Measurements from ENCODE around the gene TCERG1.

TCERG1 gene

DNA sequence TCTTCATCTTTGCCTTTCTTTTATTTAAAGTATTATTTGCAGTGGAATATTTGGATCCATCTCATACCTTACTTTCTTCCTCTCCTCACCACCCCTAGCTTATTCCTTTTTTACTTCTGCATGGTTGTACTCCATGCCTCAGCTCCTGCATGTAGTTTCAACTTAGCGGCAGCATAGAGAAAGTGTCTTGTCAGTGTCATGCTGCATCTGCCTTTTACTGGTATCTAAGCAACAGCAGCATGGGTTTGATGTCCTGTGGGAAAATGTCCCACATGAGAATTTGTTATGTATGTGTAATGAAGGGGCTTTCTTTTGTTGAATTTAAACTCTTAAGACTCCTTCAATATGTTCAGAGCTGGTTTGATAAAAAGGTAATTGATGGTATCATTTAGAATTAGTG is 20.6 kb downstream of the TCERG1 start:
- H3K4me3 ChIP-seq, result no peak overlapping the region
- H3K4me1 ChIP-seq, result no peaks in the 10 kb centered on the region
- TF ChIP-seq Cebpa-rat (IDR thresholded peaks at IDR 0.05), result no peak
- no peaks in the 10 kb centered on the region for H3K9me3 ChIP-seq (replicated peaks in 1 of 11)
- H3K36me3 ChIP-seq, result peaks cover 79 to 97% (median 87%) of the 10 kb centered on the region in 11 experiments
- no peak overlapping the region for H3K4me2 ChIP-seq
- no peak overlapping the region for H3K27ac ChIP-seq
- no peaks in the 10 kb centered on the region for H3K27me3 ChIP-seq
- H3K9ac ChIP-seq, result no peak overlapping the region
- H4K20me1 ChIP-seq, result peaks cover 27 to 93% (median 67%) of the 10 kb centered on the region in 11 experiments; a peak in 21 of 22 replicates

- Histone ChIP-seq H4K20me1 (peaks cover 4 to 87% (median 56%) of the 10 kb centered on the region in 11 experiments; a peak in 19 of 22 replicates), H3K27ac (peak overlapping the region in 4 of 11 experiments; percentile 3 to 44 (median 31); a peak in 6 of 22 replicates), H3K9me3 (replicated peaks in 1 of 11) (no peaks in the 10 kb centered on the region), H3K4me2 (peak overlapping the region in 8 of 11 experiments; percentile 8 to 57 (median 49); a peak in 13 of 22 replicates), H3K36me3 (peaks cover 77 to 100% (median 98%) of the 10 kb centered on the region in 11 experiments), H3K27me3 (no peaks in the 10 kb centered on the region), H3K4me1 (peaks cover 0 to 24% (median 18%) of the 10 kb centered on the region in 10 experiments; a peak in 14 of 20 replicates), H3K9ac (no peak overlapping the region), H3K4me3 (no peak overlapping the region)
- TF ChIP-seq Cebpa-rat (IDR thresholded peaks at IDR 0.05), result no peak
Observed at GRCh38 chr5:146474065-146474464, 26.9 kb downstream of the TCERG1 start.

DNA sequence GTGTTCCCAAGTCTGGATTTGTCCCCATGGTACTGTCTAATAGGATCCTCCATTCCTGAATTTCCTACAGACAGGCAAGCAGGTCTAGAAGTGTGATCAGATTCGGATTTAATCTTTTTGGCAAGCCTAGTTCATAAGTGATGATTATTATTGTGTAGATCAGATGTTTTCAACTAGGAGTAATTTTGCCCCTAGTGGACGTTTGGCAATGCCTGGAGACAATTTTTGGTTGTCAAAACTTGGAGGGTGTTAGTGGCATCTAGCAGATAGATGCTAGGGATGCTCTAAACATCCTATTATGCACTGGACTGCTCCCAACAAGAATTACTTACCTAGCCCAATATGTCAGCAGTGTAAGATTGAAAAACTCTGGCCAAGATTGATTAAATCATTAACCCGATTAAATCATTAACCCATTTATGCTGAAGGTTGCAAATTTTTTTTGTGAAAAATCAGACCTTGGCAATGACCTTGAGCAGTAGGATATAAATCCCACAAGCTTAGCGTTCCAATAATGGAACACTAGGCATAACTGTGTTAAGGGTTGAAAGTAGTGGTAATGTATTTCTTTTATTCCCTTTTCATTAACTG is 28.2 kb downstream of the TCERG1 start:
- H3K9ac ChIP-seq, result no peak overlapping the region
- no peaks in the 10 kb centered on the region for H3K9me3 ChIP-seq (replicated peaks in 1 of 11)
- H4K20me1 ChIP-seq, result peaks cover 4 to 77% (median 48%) of the 10 kb centered on the region in 11 experiments; a peak in 17 of 22 replicates
- H3K4me1 ChIP-seq, result peaks cover 0 to 24% (median 18%) of the 10 kb centered on the region in 10 experiments; a peak in 14 of 20 replicates
- TF ChIP-seq Cebpa-rat (IDR thresholded peaks at IDR 0.05), result no peak
- H3K4me2 ChIP-seq, result peak overlapping the region in 3 of 11 experiments; percentile 49 to 57 (median 51); a peak in 3 of 22 replicates
- H3K27me3 ChIP-seq, result no peaks in the 10 kb centered on the region
- peaks cover 76 to 100% (median 98%) of the 10 kb centered on the region in 11 experiments for H3K36me3 ChIP-seq
- H3K27ac ChIP-seq, result 0 out of 22 replicates have a peak overlapping the region, but pooled peaks of 1 of the 11 experiments have one; percentile 42
- H3K4me3 ChIP-seq, result no peak overlapping the region

DNA sequence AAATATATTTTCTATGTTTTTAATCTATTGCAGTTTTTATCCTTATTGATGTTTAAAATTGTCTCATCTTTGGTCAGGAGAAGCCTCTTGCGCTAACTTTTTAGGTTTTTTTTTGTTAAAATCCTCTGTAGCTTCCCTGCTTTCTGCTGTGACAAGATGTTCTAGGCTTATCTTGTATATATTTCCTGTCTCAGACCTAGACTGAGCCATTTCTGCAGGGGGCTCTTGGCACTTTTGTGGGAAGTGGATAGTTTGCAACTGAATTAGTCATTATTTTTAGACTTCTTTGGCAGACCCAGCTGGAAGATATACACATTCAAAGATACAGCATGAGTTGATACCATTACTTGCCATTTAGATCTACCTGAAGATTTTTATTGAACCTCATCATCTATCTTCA is 28.8 kb downstream of the TCERG1 start:
- no peaks in the 10 kb centered on the region for H3K27me3 ChIP-seq
- H4K20me1 ChIP-seq, result peaks cover 4 to 71% (median 48%) of the 10 kb centered on the region in 11 experiments; a peak in 17 of 22 replicates
- no peaks in the 10 kb centered on the region for H3K9me3 ChIP-seq (replicated peaks in 1 of 11)
- peaks cover 0 to 24% (median 18%) of the 10 kb centered on the region in 10 experiments; a peak in 14 of 20 replicates for H3K4me1 ChIP-seq
- H3K36me3 ChIP-seq, result peaks cover 76 to 100% (median 98%) of the 10 kb centered on the region in 11 experiments
- no peak overlapping the region for H3K27ac ChIP-seq
- H3K4me3 ChIP-seq, result no peak overlapping the region
- no peak overlapping the region for H3K9ac ChIP-seq
- TF ChIP-seq Cebpa-rat (IDR thresholded peaks at IDR 0.05), result no peak
- no peak overlapping the region for H3K4me2 ChIP-seq

- H3K9me3 ChIP-seq (replicated peaks in 1 of 11), result no peaks in the 10 kb centered on the region
- TF ChIP-seq Cebpa-rat (IDR thresholded peaks at IDR 0.05), result no peak
- H3K36me3 ChIP-seq, result peaks cover 90 to 100% (median 98%) of the 10 kb centered on the region in 11 experiments
- H4K20me1 ChIP-seq, result peaks cover 0 to 15% (median 4%) of the 10 kb centered on the region in 11 experiments; a peak in 7 of 22 replicates
- no peak overlapping the region for H3K4me3 ChIP-seq
- H3K27me3 ChIP-seq, result no peaks in the 10 kb centered on the region
- H3K4me1 ChIP-seq, result peaks cover 0 to 2% (median 0%) of the 10 kb centered on the region in 10 experiments; a peak in 1 of 20 replicates
- H3K4me2 ChIP-seq, result no peak overlapping the region
- no peak overlapping the region for H3K9ac ChIP-seq
- no peak overlapping the region for H3K27ac ChIP-seq
Observed at GRCh38 chr5:146482775-146483174, 35.6 kb downstream of the TCERG1 start.

GRCh38 chr5:146484714-146485391 is 37.7 kb downstream of the TCERG1 start:
- Histone ChIP-seq H3K9ac (no peak overlapping the region), H3K4me2 (no peak overlapping the region), H3K4me3 (no peak overlapping the region), H3K27me3 (no peaks in the 10 kb centered on the region), H3K4me1 (peaks cover 0 to 12% (median 0%) of the 10 kb centered on the region in 10 experiments; a peak in 2 of 20 replicates), H3K27ac (no peak overlapping the region), H3K36me3 (peaks cover 78 to 100% (median 97%) of the 10 kb centered on the region in 11 experiments), H4K20me1 (peaks cover 0 to 11% (median 0%) of the 10 kb centered on the region in 11 experiments; a peak in 4 of 22 replicates), H3K9me3 (replicated peaks in 1 of 11) (no peaks in the 10 kb centered on the region)
- no peak for TF ChIP-seq Cebpa-rat (IDR thresholded peaks at IDR 0.05)

GRCh38 chr5:146490089-146490843 is 43.1 kb downstream of the TCERG1 start:
- Histone ChIP-seq H3K4me2 (no peak overlapping the region), H4K20me1 (peaks cover 0 to 15% (median 0%) of the 10 kb centered on the region in 11 experiments; a peak in 5 of 22 replicates), H3K9me3 (replicated peaks in 1 of 11) (no peaks in the 10 kb centered on the region), H3K4me3 (no peak overlapping the region), H3K4me1 (peaks cover 0 to 12% (median 0%) of the 10 kb centered on the region in 10 experiments; a peak in 2 of 20 replicates), H3K36me3 (peaks cover 69 to 100% (median 95%) of the 10 kb centered on the region in 11 experiments), H3K27me3 (no peaks in the 10 kb centered on the region), H3K9ac (no peak overlapping the region), H3K27ac (no peak overlapping the region)
- no peak for TF ChIP-seq Cebpa-rat (IDR thresholded peaks at IDR 0.05)

GRCh38 chr5:146494656-146495055 is 47.5 kb downstream of the TCERG1 start:
- Histone ChIP-seq H3K36me3 (peaks cover 82 to 100% (median 94%) of the 10 kb centered on the region in 11 experiments), H3K4me2 (no peak overlapping the region), H3K4me3 (no peak overlapping the region), H3K27ac (no peak overlapping the region), H3K9ac (no peak overlapping the region), H3K9me3 (replicated peaks in 1 of 11) (no peaks in the 10 kb centered on the region), H3K4me1 (no peaks in the 10 kb centered on the region), H3K27me3 (no peaks in the 10 kb centered on the region), H4K20me1 (peaks cover 0 to 49% (median 27%) of the 10 kb centered on the region in 11 experiments; a peak in 16 of 22 replicates)
- TF ChIP-seq Cebpa-rat (IDR thresholded peaks at IDR 0.05), result no peak

All from BLaER1 treated with 17β-estradiol and CSF1 and Interleukin-3, amounts not matched to agents 10 nM and 100 nM (cell line).